HG03342 (cell line): ENCODE measurements around the gene RNF183.
"Not testable (repeated sequence)": the region's sequence is repeated elsewhere in the genome, so short reads cannot be mapped to it uniquely, and the experiment has no call there.

Source experiments
- ATAC-seq: cut with Tn5 transposase; IDR thresholded peaks from one replicate; pipeline ENCODE4 v1.9.1; 2021; ENCODE audit warnings: mild to moderate bottlenecking, moderate library complexity; ENCODE audit not compliant: unreplicated experiment

Gene RNF183

GRCh38 chr9:113317777-113318176 is 14.6 kb upstream of the RNF183 start:
- no peak for ATAC-seq

GRCh38 chr9:113316030-113316429 is 12.9 kb upstream of the RNF183 start:
- no peak for ATAC-seq

- no peak for ATAC-seq
Observed at GRCh38 chr9:113315231-113315630, 12.1 kb upstream of the RNF183 start.

DNA sequence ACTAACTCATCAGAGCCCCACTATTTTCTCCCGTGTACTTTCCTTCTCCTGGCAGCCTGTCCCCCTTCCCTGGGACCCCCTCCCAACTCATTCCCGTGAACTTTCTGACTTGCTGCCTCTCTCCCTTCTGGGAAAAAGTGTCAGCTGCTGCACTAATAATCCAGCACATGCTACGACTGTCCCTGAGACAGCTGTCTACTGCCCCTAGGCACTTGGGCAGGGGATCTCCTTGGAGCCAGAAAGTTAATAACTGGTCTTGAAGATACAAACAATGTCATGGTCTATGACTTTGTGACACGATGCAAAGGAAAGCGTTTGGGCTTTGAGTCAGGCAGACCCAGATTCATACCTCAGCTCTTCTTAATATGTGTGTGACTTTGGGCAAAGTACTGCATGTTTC is 10.1 kb upstream of the RNF183 start:
- no peak for ATAC-seq

GRCh38 chr9:113311961-113312360 is 8.8 kb upstream of the RNF183 start:
- no peak for ATAC-seq

DNA sequence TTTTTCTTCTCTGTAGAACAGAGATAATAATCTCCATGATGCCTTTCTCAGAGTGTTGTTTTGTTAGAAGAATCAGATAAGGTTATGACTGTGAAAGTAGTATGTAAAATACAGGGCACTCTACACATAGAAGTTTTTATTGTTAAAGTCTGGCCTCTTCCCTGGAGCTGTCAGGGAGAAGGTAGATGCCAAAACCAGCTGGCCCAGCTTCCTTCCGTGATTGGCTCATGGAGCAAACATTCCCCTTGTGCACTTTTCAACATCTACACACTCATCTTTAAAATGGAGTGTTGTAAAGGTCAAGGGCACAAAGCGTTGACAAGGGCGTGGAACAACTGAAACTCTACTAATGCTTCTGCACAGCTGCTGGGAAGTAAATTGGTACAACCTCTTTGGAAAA is 7.4 kb upstream of the RNF183 start:
- no peak for ATAC-seq

GRCh38 chr9:113309204-113309813 is 6.1 kb upstream of the RNF183 start:
- no peak for ATAC-seq

DNA sequence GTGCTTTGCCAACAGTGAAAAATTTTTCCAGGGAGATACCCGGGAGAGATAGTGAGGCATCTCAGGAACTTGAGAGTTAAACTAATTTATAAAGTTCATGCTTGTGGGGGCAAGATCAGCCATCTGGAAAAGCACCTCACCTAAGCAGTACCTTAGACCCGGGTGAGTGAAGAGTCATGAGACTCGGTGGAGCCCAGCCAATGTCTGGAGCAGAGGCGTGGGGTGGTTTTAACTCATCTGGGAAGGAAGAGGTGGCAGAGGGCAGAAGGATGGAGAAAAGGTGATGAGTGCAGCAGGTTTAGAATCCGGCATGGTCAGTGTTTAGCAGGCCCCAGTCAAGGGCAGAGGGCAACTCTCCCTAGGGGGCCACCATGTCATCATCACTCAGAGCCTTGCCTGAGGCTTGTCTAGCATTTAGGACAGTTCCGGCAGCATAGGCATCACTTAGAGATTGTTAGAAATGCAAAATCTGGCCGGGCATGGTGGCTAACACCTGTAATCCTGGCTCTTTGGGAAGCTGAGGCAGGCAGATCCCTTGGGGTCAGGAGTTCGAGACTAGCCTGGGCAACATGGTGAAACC is 4.3 kb upstream of the RNF183 start:
- ATAC-seq = no peak

- ATAC-seq = no peak
Observed at GRCh38 chr9:113306566-113306965, 3.4 kb upstream of the RNF183 start.

DNA sequence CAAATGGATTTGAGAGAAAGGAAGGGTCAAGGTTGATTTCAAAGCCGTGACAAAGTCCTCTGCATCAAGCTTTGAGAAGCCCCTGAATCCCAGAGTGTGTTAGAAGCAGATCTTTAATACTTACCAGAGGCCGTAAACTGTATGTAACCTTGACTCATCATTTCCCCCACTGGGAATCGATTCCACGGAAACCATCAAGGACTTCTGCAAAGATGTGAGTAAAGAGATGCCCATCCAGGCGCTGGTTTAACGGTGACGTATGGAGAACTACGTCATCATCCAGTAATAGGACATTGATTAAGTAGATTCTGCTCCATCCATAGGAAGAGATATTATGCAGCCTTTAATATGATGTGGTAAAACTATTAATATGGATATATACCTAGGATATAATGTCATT is 1.6 kb downstream of the RNF183 start:
- no peak for ATAC-seq

DNA sequence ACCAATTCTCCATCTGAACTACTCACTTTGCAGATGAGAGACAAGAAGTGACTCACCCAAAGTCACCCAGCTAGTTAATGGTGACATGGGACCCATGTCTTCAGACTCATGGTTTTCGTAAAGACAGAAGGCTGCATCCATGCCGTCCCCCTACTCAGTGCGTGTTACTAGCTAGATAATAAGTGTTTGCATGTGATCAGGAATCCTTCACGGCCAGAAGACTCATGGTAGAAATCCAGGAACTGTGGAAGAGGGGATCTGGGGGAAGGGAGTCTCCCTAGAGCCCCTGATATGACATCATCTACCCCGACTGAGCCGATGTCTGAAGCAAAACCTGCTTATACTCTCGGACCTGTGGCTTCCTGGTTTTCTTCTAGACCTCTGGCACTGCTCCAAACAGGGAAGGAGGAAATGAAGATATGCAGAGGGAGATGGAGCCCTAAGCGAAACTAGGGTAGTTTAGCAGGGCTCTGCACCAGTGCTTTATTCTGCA is 3.3 kb downstream of the RNF183 start:
- no peak for ATAC-seq

- ATAC-seq = no peak
Observed at GRCh38 chr9:113298924-113299770, 4.0 kb downstream of the RNF183 start.

DNA sequence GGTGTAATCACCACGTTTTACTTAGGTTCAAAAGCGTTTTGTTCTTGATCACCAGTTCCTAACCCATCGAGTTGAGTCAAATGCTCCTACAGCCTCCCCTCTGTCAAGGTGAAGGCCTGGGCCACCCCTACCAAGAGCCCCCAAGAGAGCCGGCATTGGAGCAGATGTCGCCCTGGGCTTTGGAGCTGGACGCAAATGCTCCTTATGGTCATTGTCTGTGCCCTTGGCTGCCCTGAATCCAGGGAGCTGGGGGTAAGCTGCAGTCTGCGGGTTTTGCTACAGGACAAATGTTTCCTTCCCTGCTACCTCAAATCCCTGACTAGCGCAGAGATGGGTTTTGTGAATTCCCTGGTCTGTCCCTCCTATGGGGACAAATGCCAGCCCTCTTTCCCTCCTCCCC is 4.9 kb downstream of the RNF183 start:
- ATAC-seq = no peak

DNA sequence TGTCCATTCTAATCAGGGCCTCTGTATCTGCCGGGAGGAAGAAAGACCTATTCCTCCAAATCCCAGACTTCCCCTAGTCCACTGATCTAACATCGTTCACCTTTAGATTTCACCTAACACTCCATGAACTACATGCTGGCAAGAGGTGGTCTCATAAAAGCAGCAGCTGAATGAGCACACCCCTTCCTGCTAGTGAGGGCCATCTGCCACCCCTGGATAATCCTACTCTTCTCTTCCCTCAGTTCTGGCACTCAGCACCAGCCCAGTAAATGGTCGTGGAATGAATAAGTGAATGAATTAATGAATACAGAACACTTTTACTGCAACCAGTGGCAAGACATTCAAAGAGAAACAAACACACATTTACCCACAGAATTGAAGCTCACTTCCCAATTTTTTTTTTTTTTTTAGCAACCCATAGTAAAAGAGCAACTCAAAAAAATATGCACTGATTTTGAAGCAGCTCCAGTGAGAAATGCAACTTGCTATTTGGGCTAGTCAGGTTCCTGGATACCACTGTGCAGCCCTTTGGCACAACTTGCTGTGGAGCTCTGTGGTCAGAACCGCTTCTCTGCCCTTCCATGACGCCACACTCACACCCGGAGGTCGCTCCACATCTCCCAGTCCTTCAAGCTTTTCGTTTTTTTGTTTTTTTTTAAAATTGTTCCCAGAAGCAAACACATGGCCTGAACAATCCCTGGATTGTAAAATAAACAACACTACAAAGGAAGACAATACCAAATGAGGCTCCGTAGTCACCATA is 6.2 kb downstream of the RNF183 start:
- ATAC-seq = no peak

DNA sequence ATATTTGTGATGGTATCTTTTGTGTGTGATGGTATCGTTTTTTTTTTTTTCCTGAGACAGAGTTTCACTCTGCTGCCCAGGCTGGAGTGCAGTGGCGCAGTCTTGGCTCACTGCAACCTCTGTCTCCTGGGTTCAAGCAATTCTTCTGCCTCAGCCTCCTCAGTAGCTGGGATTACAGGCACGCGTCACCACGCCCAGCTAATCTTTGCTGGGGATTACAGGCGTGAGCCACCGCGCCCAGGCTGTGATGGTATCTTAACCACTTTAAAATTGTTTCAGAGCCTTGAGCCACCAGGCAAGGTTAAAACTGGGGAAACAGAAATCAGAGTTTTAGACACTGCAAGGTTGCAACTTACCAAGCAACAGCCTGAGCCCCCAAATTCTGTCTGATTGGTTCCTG is 6.9 kb downstream of the RNF183 start:
- ATAC-seq = not testable (repeated sequence)

- ATAC-seq = no peak
Observed at GRCh38 chr9:113293285-113293878, 9.8 kb downstream of the RNF183 start.

- no peak for ATAC-seq
Observed at GRCh38 chr9:113290052-113290607, 13.0 kb downstream of the RNF183 start.

DNA sequence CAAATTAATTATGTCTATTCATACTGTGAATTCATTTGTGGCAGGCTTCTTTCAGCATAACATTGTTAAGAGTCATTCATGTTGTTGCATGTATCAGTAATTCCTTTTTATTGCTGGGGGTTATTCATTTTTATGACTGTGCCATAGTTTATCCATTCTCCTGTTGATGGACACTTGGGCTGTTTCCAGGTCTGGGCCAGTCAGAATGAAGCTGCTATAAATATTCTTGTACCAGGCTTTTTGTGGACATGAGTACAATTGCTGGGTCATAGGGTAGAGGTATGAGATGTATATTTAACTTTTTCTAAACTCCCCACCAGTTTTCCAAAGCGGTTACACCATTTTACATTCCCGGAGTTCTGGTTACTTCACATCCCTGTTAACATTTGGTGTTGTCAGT is 14.1 kb downstream of the RNF183 start:
- ATAC-seq = no peak

DNA sequence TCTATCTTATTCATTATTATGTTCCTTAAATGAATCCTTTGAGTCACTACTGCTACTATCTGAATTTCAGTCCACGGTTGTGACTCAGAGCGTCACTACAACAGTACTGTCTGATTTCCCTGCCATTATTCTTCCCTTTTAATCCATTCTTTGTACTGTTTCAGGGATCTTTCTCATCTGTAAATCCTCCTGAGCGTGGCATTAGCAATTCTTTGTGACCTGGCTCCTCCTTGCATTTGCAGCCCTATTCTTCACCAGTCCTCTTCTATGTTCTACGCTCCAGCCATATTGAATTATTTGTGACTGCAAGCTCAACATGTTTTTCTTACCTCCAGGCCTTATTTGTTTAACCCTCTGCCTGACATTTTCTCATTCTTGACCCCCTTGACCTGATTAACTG is 21.8 kb downstream of the RNF183 start:
- ATAC-seq = no peak

DNA sequence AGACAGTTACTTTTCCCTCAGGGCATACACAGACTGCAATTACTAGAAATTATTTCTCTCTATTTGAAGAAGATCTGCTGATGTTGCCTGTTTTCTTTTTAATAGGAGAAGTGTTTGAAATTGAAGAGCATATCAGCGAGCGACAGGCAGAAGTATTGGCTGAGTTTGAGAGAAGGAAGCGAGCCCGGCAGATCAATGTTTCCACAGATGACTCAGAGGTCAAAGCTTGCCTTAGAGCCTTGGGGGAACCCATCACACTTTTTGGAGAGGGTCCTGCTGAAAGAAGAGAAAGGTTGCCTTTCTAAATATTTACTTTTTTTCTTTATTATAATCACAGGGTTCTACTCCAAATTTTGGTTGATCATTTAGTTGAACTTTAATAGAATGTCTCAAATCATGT is 24.3 kb downstream of the RNF183 start:
- no peak for ATAC-seq
